Measurements from ENCODE around the gene PEX5L. TPM values are rescaled to one million over a fixed set of nuclear protein-coding genes. Genes with fewer than 3 reads are reported as not detected.

PEX5L gene
- total RNA-seq, 1 experiment from 2014 or later: not detected

GRCh38 chr3:179865861-179866505, 170.8 kb downstream of the PEX5L start:
- ChIA-PET RAD21 (ENCODE audit: low non-redundant PET in 1 of 2, low total read pairs in 2 of 2, uncharacterized antibody in 2 of 2, unreplicated experiment in 2 of 2) (no interaction called here), CTCF (no interaction called here), POLR2A (no interaction called here)
- H4K20me1 ChIP-seq (ENCODE audit: insufficient read depth): no peaks in the 10 kb centered on the region
- H3K36me3 ChIP-seq (ENCODE audit: control insufficient read depth in 1 of 2, insufficient read depth in 2 of 2, low read length in 2 of 2): no peaks in the 10 kb centered on the region
- no peaks in the 10 kb centered on the region for H3K9me2 ChIP-seq (ENCODE audit: insufficient read depth)
- H3K27ac ChIP-seq (ENCODE audit: low read depth, low read length): no peak overlapping the region
- no TSS peak for BruUV-seq (replicated peaks)
- no peak overlapping the region for H2AFZ ChIP-seq (ENCODE audit: low read depth, low read length, poor library complexity, severe bottlenecking)
- no peak overlapping the region for H3K4me2 ChIP-seq (ENCODE audit: low read length)
- H3K9me3 ChIP-seq (ENCODE audit: control insufficient read depth in 1 of 2, insufficient read depth in 1 of 2, low read depth in 1 of 2, low read length in 2 of 2): no peaks in the 10 kb centered on the region
- DNase-seq (ENCODE audit: low read depth, low spot score) (no peak), ATAC-seq (no peak)
- intact Hi-C loops (cut with micrococcal nuclease): no loop called here
- no peaks in the 10 kb centered on the region for H3K27me3 ChIP-seq (ENCODE audit: insufficient read depth, low read length)
- H3K4me3 ChIP-seq (replicated peaks in 1 of 2; ENCODE audit: low read depth in 1 of 2, low read length in 2 of 2): no peak overlapping the region
- H3K9ac ChIP-seq (ENCODE audit: low read length): no peak overlapping the region
- H3K79me2 ChIP-seq (ENCODE audit: insufficient read depth, low read length): no peaks in the 10 kb centered on the region
- no peaks in the 10 kb centered on the region for H3K4me1 ChIP-seq (ENCODE audit: control insufficient read depth in 1 of 2, insufficient read depth in 2 of 2, low read length in 2 of 2)
- TF ChIP-seq ELF1 (IDR thresholded peaks at IDR 0.05; ENCODE audit: borderline replicate concordance, low read depth) (no peak), ATF3 (IDR thresholded peaks at IDR 0.05) (no peak), CTCF (IDR thresholded peaks at IDR 0.05 in 2 of 3, conservative IDR thresholded peaks at IDR 0.05 in 1 of 3; ENCODE audit: borderline replicate concordance in 1 of 3, insufficient read depth in 1 of 3, low read depth in 2 of 3, low read length in 2 of 3) (no peak), JUND (IDR thresholded peaks at IDR 0.05) (no peak), SP1 (IDR thresholded peaks at IDR 0.05; ENCODE audit: low read depth) (no peak), EZH2phosphoT487 (IDR thresholded peaks at IDR 0.05; ENCODE audit: borderline replicate concordance) (no peak), POLR2AphosphoS5 (IDR thresholded peaks at IDR 0.05; ENCODE audit: low read depth, low read length) (no peak), EZH2 (IDR thresholded peaks at IDR 0.05) (no peak), TCF7L2 (IDR thresholded peaks at IDR 0.05; ENCODE audit: borderline replicate concordance, extremely low read depth, insufficient read depth, insufficient read length) (no peak), FOSL1 (IDR thresholded peaks at IDR 0.05; ENCODE audit: low read depth) (no peak), YY1 (IDR thresholded peaks at IDR 0.05; ENCODE audit: extremely low read depth, insufficient replicate concordance, low read depth, low read length) (no peak), SRF (IDR thresholded peaks at IDR 0.05; ENCODE audit: low read depth) (no peak), SIN3A (IDR thresholded peaks at IDR 0.05; ENCODE audit: low read depth) (no peak), CEBPB (IDR thresholded peaks at IDR 0.05; ENCODE audit: low read depth) (no peak), POLR2A (IDR thresholded peaks at IDR 0.05; ENCODE audit: borderline replicate concordance, extremely low read depth, insufficient read depth, insufficient read length) (no peak), MAX (IDR thresholded peaks at IDR 0.05) (no peak), CBX3 (IDR thresholded peaks at IDR 0.05; ENCODE audit: low read depth) (no peak), ZBTB33 (IDR thresholded peaks at IDR 0.05; ENCODE audit: extremely low read depth, insufficient replicate concordance, low read length) (no peak)
- TF ChIP-seq, protein P1, sequence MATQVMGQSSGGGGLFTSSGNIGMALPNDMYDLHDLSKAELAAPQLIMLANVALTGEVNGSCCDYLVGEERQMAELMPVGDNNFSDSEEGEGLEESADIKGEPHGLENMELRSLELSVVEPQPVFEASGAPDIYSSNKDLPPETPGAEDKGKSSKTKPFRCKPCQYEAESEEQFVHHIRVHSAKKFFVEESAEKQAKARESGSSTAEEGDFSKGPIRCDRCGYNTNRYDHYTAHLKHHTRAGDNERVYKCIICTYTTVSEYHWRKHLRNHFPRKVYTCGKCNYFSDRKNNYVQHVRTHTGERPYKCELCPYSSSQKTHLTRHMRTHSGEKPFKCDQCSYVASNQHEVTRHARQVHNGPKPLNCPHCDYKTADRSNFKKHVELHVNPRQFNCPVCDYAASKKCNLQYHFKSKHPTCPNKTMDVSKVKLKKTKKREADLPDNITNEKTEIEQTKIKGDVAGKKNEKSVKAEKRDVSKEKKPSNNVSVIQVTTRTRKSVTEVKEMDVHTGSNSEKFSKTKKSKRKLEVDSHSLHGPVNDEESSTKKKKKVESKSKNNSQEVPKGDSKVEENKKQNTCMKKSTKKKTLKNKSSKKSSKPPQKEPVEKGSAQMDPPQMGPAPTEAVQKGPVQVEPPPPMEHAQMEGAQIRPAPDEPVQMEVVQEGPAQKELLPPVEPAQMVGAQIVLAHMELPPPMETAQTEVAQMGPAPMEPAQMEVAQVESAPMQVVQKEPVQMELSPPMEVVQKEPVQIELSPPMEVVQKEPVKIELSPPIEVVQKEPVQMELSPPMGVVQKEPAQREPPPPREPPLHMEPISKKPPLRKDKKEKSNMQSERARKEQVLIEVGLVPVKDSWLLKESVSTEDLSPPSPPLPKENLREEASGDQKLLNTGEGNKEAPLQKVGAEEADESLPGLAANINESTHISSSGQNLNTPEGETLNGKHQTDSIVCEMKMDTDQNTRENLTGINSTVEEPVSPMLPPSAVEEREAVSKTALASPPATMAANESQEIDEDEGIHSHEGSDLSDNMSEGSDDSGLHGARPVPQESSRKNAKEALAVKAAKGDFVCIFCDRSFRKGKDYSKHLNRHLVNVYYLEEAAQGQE (IDR thresholded peaks at IDR 0.05; ENCODE audit: low read depth): no peak

Data from HCT116 (cell line).